IPS-18a (cell line): Measurements from ENCODE around the gene SRSF4.

ENCODE experiments used
- H3K27ac ChIP-seq: one replicate; pipeline ENCODE4 v1.5.1; 2013; ENCODE audit warnings: low read length
- H3K27me3 ChIP-seq: one replicate; pipeline ENCODE4 v1.6.1; 2013; ENCODE audit warnings: mild to moderate bottlenecking, low read length; ENCODE audit not compliant: control insufficient read depth, insufficient read depth
- H3K36me3 ChIP-seq: one replicate; pipeline ENCODE4 v1.6.1; 2013; ENCODE audit warnings: low read depth, low read length; ENCODE audit not compliant: control insufficient read depth
- H3K4me1 ChIP-seq: one replicate; pipeline ENCODE4 v1.6.1; 2013; ENCODE audit warnings: low read depth, low read length; ENCODE audit not compliant: control insufficient read depth
- H3K4me3 ChIP-seq: one replicate; pipeline ENCODE4 v1.5.1; 2013; ENCODE audit warnings: low read length
- H3K9ac ChIP-seq: one replicate; pipeline ENCODE4 v1.6.1; 2013; ENCODE audit warnings: mild to moderate bottlenecking, low read length, moderate library complexity
- H3K9me3 ChIP-seq: one replicate; pipeline ENCODE4 v1.6.1; 2013; ENCODE audit warnings: low read depth, low read length; ENCODE audit not compliant: control insufficient read depth

Gene SRSF4

DNA sequence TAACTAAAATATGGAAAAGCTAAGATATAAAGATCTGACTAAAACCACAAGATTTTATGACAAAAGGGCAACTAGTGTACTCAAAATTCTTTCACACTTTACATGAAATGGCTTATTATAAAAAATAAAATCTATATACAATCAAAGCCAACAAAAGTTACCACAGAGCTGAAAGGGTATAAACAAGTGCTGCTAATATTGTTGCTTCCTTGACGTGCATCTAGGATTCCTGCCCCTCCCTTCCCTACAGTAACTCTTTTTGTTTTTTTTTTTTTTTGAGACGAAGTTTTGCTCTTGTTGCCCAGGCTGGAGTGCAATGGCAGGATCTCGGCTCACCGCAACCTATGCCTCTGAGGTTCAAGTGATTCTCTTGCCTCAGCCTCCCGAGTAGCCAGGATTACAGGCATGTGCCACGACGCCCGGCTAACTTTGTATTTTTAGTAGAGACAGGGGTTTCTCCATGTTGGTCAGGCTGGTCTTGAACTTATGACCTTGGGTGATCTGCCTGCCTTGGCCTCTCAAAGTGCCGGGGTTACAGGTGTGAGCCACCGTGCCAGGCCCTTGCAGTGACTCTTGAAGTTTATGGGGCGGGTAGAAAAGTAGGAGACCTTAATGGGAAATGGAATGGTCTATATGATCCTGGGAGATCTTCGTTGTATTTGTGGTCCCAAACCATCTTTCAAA, 4.5 kb downstream of the SRSF4 start:
- no peak overlapping the region for H3K9ac ChIP-seq
- peaks cover 18% of the 10 kb centered on the region for H3K4me1 ChIP-seq
- H3K36me3 ChIP-seq = peaks cover 21% of the 10 kb centered on the region
- H3K4me3 ChIP-seq = no peak overlapping the region
- no peaks in the 10 kb centered on the region for H3K27me3 ChIP-seq
- H3K27ac ChIP-seq = no peak overlapping the region
- no peaks in the 10 kb centered on the region for H3K9me3 ChIP-seq

DNA sequence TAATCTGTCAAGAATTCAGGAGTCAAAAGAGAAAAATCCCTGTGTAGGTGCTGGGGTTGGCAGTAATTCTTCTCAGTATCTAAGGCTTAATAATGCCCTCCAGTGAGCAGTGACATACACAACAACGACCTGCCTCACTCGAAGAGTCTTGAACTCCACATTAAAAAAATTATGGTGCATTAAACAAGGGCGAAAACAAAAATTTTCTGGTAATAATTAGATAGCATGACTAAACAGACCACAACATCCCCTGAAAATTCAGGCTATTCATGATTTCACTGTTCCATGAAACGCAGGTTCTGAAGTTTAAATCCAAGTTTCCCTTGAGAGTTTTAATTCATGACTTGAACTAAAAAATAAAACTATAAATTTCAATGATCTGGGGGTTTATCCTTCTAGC, 5.1 kb downstream of the SRSF4 start:
- Histone ChIP-seq H3K4me1 (peaks cover 19% of the 10 kb centered on the region), H3K9ac (no peak overlapping the region), H3K4me3 (no peak overlapping the region), H3K27me3 (no peaks in the 10 kb centered on the region), H3K27ac (no peak overlapping the region), H3K9me3 (no peaks in the 10 kb centered on the region), H3K36me3 (peaks cover 21% of the 10 kb centered on the region)

DNA sequence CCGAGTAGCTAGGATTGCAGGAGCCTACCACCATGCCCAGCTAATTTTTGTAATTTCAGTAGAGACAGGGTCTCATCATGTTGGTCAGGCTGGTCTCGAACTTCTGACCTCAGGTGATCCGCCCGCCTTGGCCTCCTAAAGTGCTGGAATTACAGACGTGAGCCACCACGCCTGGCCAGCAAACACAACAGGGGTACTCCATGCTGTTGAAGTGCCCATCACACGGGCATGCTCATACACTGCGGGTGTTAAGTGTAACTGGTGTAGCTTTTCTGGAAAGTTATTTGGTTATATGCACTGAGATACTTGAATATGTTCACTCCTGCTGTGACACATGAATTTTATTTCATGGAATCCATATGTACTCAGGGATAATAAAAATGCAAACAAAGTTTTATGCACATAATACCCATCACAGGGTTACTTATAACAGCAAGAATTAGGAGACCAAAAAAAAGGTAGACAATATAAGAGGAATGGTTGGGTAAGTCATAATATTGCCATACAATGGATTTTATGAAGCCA, 9.2 kb downstream of the SRSF4 start:
- Histone ChIP-seq H3K27me3 (no peaks in the 10 kb centered on the region), H3K36me3 (peaks cover 8% of the 10 kb centered on the region), H3K4me1 (peaks cover 16% of the 10 kb centered on the region)

DNA sequence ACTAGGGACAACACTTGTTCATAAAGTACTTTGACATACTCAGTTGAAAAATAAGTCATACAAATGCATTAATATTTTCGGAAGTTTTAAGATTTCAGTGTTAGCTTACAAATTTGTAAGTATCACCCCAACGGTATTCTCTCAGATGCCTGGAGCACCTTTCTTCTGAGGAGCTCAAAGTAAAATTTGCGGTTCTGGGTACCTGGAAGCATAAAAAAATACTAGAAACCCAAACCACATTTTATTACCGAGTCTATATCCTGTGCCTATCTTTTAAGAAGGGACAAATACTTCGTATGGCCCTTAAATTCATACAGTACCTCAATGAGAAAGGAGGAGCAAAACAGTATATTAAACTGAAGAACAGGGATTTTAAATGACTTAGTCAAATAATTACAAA, 10.2 kb downstream of the SRSF4 start:
- H3K27ac ChIP-seq = no peak overlapping the region
- H3K36me3 ChIP-seq = peaks cover 10% of the 10 kb centered on the region

More for the DNA sequence above, 9.2 kb downstream of the SRSF4 start:
- Histone ChIP-seq H3K9ac (no peak overlapping the region), H3K27ac (no peak overlapping the region), H3K9me3 (no peaks in the 10 kb centered on the region), H3K4me3 (no peak overlapping the region)

DNA sequence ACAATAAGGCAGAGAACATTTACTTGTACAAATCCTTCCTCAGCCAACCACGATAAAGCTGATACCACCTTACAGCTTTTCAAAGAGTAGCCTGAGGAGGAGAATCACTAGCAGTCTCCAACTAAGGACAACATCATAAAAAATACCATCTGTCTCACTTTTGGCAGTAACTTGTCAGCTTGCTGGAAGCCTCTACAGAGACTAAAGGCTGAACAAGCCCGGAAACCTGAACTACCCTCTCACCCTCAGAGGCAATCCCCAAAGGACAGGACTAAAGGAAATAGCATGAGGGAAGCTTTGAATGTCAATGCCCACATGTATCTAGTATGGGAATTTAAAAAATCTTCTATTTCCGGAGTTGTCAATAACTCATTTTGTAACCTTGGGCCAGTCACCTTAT, 10.6 kb downstream of the SRSF4 start:
- H3K4me3 ChIP-seq = no peak overlapping the region
- H3K9me3 ChIP-seq = no peaks in the 10 kb centered on the region
- H3K36me3 ChIP-seq = peaks cover 14% of the 10 kb centered on the region
- H3K9ac ChIP-seq = no peak overlapping the region
- no peaks in the 10 kb centered on the region for H3K27me3 ChIP-seq
- H3K27ac ChIP-seq = peak overlapping the region; percentile 13
- peaks cover 25% of the 10 kb centered on the region for H3K4me1 ChIP-seq

More for the DNA sequence above, 10.2 kb downstream of the SRSF4 start:
- H3K4me1 ChIP-seq = peaks cover 21% of the 10 kb centered on the region
- H3K9ac ChIP-seq = no peak overlapping the region
- no peaks in the 10 kb centered on the region for H3K27me3 ChIP-seq
- H3K9me3 ChIP-seq = no peaks in the 10 kb centered on the region
- H3K4me3 ChIP-seq = no peak overlapping the region

DNA sequence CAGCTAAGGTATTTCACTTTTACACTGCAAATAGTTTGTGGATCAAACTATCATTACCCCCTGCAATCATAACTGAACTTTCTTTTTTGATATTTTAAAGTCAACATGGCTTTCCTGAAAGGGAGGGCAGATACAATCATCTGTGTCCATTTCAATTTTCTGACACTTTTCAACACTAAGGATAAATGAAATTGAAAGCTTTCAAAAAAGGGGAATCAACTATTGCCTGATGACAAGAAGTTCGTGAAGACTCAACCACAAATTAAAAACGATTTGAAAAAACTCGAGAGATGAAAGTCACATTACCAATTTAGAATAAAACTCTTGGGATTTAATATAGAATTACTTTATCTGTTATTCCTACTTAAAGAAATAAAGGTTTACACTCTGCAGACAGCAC, 11.7 kb downstream of the SRSF4 start:
- H3K36me3 ChIP-seq = peaks cover 22% of the 10 kb centered on the region
- no peak overlapping the region for H3K9ac ChIP-seq
- no peak overlapping the region for H3K4me3 ChIP-seq
- peaks cover 36% of the 10 kb centered on the region for H3K4me1 ChIP-seq
- H3K9me3 ChIP-seq = no peaks in the 10 kb centered on the region
- H3K27ac ChIP-seq = no peak overlapping the region
- H3K27me3 ChIP-seq = no peaks in the 10 kb centered on the region

DNA sequence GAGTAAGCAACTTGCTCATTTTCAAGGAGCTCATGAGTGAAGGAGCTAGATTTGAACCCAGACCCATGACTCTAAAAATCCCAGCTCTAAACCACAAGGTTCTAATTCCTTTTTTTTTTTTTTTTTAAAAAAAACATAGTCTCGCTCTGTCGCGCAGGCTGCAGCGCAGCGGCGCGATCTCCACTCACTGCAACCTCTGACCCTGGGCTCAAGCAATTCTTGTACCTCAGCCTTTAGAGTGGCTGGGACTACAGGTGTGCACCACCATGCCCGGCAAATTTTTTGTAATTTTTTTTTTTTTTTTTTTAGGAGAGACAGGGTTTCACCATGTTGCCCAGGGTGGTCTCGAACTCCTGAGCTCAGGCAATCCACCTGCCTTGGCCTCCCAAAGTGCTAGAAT, 13.8 kb downstream of the SRSF4 start:
- H3K4me1 ChIP-seq = peaks cover 56% of the 10 kb centered on the region
- peaks cover 22% of the 10 kb centered on the region for H3K36me3 ChIP-seq
- no peak overlapping the region for H3K27ac ChIP-seq
- no peaks in the 10 kb centered on the region for H3K9me3 ChIP-seq
- H3K9ac ChIP-seq = no peak overlapping the region
- H3K4me3 ChIP-seq = no peak overlapping the region
- no peaks in the 10 kb centered on the region for H3K27me3 ChIP-seq

DNA sequence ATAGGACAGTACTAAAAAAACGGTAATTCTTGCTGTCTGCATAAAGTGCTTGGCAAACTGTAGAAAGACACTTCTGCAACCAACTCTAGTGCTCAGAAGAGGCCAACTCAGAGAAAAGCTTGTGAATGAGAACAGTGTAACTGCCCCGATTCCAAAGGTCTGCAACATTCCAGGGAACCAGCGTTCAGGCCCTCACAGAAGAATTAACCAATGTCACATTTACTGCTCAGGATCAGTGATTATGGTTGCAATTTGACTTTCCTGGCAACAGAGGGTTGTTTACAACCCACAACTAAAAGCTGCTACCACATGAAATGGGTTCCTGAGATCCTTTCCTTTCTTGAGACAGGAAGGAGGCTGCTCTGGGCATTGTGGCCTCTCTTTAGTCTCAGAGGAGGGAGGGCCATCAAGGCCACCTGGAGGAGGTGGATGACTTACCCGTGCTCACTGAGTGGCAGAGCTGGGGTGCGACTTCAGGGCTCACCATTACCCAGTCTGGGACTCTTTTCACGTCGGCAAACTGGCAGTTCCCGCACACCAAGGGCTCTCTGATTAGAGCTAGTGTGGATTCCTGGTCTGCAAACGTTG, 15.3 kb downstream of the SRSF4 start:
- Histone ChIP-seq H3K36me3 (peaks cover 22% of the 10 kb centered on the region), H3K9ac (no peak overlapping the region), H3K27me3 (no peaks in the 10 kb centered on the region), H3K27ac (peak overlapping the region; percentile 15), H3K4me1 (peaks cover 57% of the 10 kb centered on the region), H3K9me3 (no peaks in the 10 kb centered on the region), H3K4me3 (no peak overlapping the region)

DNA sequence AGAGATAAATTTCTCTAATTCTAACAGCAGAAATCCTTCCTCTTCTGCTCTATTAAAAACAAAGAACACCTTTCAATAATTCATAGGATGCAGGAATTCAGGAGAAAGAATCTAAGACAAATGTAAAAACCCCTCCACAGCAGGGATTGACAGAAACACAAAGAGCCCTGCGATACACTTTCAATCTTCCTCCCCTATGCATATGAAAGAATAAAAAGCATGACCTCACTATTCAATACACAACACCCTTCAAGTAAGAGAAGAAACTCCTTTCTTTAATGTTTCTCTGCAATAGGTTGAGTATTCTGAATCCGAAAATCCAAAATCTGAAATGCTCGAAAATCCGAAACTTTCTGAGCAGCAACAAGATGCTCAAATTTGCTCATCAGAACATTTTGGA, 17.1 kb downstream of the SRSF4 start:
- no peaks in the 10 kb centered on the region for H3K27me3 ChIP-seq
- peaks cover 33% of the 10 kb centered on the region for H3K36me3 ChIP-seq
- H3K4me3 ChIP-seq = peak overlapping the region; percentile 41
- peaks cover 47% of the 10 kb centered on the region for H3K4me1 ChIP-seq
- peak overlapping the region; percentile 72 for H3K27ac ChIP-seq
- peak overlapping the region; percentile 46 for H3K9ac ChIP-seq
- H3K9me3 ChIP-seq = no peaks in the 10 kb centered on the region

DNA sequence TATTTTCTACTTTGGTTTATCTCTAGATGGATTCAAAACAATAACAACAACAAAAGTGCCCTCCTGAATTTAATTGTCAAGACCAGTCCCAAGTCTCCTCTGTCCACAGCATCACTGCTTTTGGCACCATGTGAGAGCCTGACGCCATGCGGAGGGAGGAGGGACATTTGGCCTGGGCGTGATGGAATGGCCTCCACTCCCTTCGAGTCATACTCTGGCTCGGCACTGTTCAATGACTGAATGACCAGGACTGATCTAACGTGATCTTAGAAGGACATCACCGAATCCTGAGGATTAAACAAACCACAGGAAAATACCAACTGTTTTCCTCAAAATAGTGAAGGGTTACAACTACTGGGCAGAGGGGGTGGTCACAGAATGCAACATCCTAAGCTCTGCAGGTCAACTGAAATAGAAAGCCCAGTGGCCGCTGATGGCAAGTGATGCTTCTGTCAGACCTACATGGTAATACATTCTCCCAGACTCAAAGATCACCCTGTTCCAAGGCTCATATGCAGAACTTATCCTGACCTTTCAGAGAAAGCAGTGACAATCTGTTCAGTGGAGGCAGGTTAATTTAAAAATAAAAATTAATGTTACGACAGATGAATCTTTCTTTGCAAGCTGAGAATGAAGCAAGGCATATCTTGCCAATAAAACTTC, 19.1 kb downstream of the SRSF4 start:
- H3K27me3 ChIP-seq = no peaks in the 10 kb centered on the region
- H3K4me1 ChIP-seq = peaks cover 47% of the 10 kb centered on the region
- H3K36me3 ChIP-seq = peaks cover 48% of the 10 kb centered on the region
- H3K9ac ChIP-seq = no peak overlapping the region
- H3K9me3 ChIP-seq = no peaks in the 10 kb centered on the region
- H3K4me3 ChIP-seq = no peak overlapping the region
- H3K27ac ChIP-seq = no peak overlapping the region

DNA sequence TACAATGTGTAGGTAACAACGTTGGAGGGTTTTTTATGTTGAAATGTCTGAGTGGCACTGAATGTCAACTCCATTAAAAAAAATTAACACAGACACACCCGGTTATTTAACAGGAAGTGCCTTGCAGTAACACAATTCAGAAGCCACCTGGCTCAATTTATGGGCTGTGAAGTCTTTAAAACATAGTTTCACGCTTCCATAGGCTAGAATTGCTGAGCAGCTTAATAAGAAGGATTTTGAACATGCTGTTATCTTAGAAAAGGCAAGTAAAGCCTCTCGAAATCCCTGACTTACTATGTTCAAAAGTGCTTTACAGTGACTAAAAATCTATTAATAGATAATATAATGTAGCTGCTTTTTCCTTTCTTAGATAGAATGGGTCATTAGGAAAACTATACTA, 19.7 kb downstream of the SRSF4 start:
- Histone ChIP-seq H3K4me1 (peaks cover 47% of the 10 kb centered on the region), H3K9ac (no peak overlapping the region), H3K27me3 (no peaks in the 10 kb centered on the region), H3K9me3 (no peaks in the 10 kb centered on the region), H3K27ac (no peak overlapping the region), H3K4me3 (no peak overlapping the region), H3K36me3 (peaks cover 53% of the 10 kb centered on the region)
